ENCODE measurements around the gene ROBO2.

DNA sequence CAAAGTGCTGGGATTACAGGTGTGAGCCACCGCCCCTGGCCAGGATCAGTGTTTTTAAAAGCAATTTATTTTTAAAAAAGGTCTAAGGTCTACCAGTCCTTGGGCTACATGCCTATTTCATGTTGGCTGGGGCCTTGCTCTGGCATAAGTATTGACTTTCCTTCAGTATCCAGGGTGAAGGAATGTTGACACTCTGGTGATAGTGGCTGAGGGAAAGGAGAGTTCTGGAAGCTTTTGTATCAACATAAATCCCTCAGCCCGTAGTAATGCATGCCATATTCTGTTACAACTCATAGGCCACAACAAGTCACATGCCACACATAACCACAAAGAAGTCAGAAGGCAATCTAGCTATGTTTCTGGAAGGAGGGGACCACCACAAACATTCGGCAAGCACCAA is 273.9 kb downstream of the ROBO2 start:
- TF ChIP-seq POLR2A (IDR thresholded peaks at IDR 0.05): no peak
- TF ChIP-seq, protein P1, sequence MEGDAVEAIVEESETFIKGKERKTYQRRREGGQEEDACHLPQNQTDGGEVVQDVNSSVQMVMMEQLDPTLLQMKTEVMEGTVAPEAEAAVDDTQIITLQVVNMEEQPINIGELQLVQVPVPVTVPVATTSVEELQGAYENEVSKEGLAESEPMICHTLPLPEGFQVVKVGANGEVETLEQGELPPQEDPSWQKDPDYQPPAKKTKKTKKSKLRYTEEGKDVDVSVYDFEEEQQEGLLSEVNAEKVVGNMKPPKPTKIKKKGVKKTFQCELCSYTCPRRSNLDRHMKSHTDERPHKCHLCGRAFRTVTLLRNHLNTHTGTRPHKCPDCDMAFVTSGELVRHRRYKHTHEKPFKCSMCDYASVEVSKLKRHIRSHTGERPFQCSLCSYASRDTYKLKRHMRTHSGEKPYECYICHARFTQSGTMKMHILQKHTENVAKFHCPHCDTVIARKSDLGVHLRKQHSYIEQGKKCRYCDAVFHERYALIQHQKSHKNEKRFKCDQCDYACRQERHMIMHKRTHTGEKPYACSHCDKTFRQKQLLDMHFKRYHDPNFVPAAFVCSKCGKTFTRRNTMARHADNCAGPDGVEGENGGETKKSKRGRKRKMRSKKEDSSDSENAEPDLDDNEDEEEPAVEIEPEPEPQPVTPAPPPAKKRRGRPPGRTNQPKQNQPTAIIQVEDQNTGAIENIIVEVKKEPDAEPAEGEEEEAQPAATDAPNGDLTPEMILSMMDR (IDR thresholded peaks at IDR 0.05): no peak

All from esophagus squamous epithelium (tissue), 4 donors.